ENCODE data around the gene FCER1G. TPM values are rescaled to one million over a fixed set of nuclear protein-coding genes. Genes with fewer than 3 reads are reported as not detected.

Gene FCER1G
- total and polyA plus RNA-seq, 9 of the 15 experiments (the other 6 are each of a cell fraction or from before 2014, with no cell fraction given) = 0.15 to 0.69 (median 0.31) TPM; not detected in 2

DNA sequence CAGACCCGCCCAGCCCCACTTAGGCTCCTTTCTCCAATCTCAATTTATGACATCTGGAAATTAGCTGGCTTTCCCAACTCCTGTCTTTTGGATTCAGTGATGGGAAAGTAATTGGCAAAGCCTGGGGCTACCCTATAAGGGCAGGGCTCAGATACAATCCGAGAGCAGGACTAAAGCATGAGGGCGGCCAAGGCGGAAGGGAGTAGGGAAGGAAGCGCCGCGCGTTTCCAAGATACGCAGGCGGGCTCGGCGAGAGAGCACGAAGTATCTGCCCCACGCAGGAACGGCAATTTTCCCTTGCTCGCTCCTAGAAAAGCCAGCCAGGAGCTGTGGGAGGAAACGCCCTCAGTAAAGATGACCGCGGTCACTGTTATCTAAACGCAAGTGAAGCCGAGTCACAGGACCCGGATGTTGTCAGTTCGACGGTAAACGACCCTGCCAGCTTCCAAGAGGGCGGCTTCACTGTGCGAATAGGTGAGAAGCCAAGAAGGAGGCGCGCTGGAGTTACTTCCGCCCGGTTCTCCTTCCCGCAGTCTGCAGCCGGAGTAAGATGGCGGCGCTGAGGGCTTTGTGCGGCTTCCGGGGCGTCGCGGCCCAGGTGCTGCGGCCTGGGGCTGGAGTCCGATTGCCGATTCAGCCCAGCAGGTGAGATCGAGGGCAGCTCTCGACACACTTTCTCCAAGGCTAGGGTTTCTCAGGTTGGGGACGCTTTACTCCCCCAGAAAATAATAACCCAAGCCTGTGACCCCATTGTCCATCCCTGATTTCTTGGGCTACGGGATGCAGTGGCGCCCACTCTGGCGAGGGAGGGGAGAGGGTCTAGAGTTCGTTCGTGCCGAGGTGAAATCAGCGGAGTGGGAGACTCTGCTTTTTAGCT, 13.0 kb upstream of the FCER1G start, which contains the start of gene NDUFS2 (continued):
- TF ChIP-seq, protein P1, sequence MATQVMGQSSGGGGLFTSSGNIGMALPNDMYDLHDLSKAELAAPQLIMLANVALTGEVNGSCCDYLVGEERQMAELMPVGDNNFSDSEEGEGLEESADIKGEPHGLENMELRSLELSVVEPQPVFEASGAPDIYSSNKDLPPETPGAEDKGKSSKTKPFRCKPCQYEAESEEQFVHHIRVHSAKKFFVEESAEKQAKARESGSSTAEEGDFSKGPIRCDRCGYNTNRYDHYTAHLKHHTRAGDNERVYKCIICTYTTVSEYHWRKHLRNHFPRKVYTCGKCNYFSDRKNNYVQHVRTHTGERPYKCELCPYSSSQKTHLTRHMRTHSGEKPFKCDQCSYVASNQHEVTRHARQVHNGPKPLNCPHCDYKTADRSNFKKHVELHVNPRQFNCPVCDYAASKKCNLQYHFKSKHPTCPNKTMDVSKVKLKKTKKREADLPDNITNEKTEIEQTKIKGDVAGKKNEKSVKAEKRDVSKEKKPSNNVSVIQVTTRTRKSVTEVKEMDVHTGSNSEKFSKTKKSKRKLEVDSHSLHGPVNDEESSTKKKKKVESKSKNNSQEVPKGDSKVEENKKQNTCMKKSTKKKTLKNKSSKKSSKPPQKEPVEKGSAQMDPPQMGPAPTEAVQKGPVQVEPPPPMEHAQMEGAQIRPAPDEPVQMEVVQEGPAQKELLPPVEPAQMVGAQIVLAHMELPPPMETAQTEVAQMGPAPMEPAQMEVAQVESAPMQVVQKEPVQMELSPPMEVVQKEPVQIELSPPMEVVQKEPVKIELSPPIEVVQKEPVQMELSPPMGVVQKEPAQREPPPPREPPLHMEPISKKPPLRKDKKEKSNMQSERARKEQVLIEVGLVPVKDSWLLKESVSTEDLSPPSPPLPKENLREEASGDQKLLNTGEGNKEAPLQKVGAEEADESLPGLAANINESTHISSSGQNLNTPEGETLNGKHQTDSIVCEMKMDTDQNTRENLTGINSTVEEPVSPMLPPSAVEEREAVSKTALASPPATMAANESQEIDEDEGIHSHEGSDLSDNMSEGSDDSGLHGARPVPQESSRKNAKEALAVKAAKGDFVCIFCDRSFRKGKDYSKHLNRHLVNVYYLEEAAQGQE (IDR thresholded peaks at IDR 0.05; ENCODE audit: borderline replicate concordance) = no peak
- TF ChIP-seq, protein P1 (CRISPR knock-in tag; IDR thresholded peaks at IDR 0.05; ENCODE audit: low read depth) = peak; percentile 46; the same call in 1 of the 2 replicates
- TF ChIP-seq ZKSCAN8 (CRISPR knock-in tag; IDR thresholded peaks at IDR 0.05) = 0 out of 2 replicates have a peak, but pooled peaks have one; percentile 58
- TF ChIP-seq, protein P2, sequence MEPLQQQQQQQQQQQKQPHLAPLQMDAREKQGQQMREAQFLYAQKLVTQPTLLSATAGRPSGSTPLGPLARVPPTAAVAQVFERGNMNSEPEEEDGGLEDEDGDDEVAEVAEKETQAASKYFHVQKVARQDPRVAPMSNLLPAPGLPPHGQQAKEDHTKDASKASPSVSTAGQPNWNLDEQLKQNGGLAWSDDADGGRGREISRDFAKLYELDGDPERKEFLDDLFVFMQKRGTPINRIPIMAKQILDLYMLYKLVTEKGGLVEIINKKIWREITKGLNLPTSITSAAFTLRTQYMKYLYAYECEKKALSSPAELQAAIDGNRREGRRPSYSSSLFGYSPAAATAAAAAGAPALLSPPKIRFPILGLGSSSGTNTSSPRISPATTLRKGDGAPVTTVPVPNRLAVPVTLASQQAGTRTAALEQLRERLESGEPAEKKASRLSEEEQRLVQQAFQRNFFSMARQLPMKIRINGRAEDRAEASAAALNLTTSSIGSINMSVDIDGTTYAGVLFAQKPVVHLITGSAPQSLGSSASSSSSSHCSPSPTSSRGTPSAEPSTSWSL (CRISPR knock-in tag; IDR thresholded peaks at IDR 0.05; ENCODE audit: borderline replicate concordance) = no peak
- TF ChIP-seq, protein P3, sequence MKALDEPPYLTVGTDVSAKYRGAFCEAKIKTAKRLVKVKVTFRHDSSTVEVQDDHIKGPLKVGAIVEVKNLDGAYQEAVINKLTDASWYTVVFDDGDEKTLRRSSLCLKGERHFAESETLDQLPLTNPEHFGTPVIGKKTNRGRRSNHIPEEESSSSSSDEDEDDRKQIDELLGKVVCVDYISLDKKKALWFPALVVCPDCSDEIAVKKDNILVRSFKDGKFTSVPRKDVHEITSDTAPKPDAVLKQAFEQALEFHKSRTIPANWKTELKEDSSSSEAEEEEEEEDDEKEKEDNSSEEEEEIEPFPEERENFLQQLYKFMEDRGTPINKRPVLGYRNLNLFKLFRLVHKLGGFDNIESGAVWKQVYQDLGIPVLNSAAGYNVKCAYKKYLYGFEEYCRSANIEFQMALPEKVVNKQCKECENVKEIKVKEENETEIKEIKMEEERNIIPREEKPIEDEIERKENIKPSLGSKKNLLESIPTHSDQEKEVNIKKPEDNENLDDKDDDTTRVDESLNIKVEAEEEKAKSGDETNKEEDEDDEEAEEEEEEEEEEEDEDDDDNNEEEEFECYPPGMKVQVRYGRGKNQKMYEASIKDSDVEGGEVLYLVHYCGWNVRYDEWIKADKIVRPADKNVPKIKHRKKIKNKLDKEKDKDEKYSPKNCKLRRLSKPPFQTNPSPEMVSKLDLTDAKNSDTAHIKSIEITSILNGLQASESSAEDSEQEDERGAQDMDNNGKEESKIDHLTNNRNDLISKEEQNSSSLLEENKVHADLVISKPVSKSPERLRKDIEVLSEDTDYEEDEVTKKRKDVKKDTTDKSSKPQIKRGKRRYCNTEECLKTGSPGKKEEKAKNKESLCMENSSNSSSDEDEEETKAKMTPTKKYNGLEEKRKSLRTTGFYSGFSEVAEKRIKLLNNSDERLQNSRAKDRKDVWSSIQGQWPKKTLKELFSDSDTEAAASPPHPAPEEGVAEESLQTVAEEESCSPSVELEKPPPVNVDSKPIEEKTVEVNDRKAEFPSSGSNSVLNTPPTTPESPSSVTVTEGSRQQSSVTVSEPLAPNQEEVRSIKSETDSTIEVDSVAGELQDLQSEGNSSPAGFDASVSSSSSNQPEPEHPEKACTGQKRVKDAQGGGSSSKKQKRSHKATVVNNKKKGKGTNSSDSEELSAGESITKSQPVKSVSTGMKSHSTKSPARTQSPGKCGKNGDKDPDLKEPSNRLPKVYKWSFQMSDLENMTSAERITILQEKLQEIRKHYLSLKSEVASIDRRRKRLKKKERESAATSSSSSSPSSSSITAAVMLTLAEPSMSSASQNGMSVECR (CRISPR knock-in tag; IDR thresholded peaks at IDR 0.05) = peak; percentile 79; the same call in 1 of the 2 replicates
- TF ChIP-seq ZNF165 (CRISPR knock-in tag; IDR thresholded peaks at IDR 0.05; ENCODE audit: borderline replicate concordance) = 0 out of 2 replicates have a peak, but pooled peaks have one; percentile 51
- TF ChIP-seq CREB1 (IDR thresholded peaks at IDR 0.05) = peak; percentile 80
- peak; percentile 70; the same call in 1 of the 2 replicates for TF ChIP-seq CREB1 (CRISPR knock-in tag; IDR thresholded peaks at IDR 0.05)
- TF ChIP-seq FOXA3 (CRISPR knock-in tag; conservative IDR thresholded peaks at IDR 0.05 in 1 of 2, IDR thresholded peaks at IDR 0.05 in 1 of 2) = peak in 1 of 2 experiments; percentile 9; a peak in 1 of 4 replicates
- TF ChIP-seq SMAD4 (CRISPR knock-in tag; conservative IDR thresholded peaks at IDR 0.05) = peak; percentile 8
- TF ChIP-seq ZNF696 (CRISPR knock-in tag; conservative IDR thresholded peaks at IDR 0.05) = no peak
